H9 (cell line): ENCODE results near the gene ART4. TPM values are rescaled to one million over a fixed set of nuclear protein-coding genes. Genes with fewer than 3 reads are reported as not detected.

Source experiments
- DNase-seq: peaks from one replicate; pipeline ENCODE4 v3.0.0-alpha.2; 2017
- H2AFZ ChIP-seq: one replicate; pipeline ENCODE4 v1.6.1; 2013; ENCODE audit warnings: mild to moderate bottlenecking, low read length, control low read depth, moderate library complexity
- H2AK5ac ChIP-seq: 2 replicates; pipeline ENCODE4 v1.6.1; 2013; ENCODE audit warnings: low read length, control low read depth, mixed read lengths; ENCODE audit not compliant: insufficient read length
- H2BK120ac ChIP-seq: one replicate; pipeline ENCODE4 v1.6.1; 2013; ENCODE audit warnings: low read depth, mild to moderate bottlenecking, low read length, control low read depth, inconsistent platforms; ENCODE audit not compliant: poor library complexity, severe bottlenecking
- H2BK12ac ChIP-seq: 2 replicates; pipeline ENCODE4 v1.6.1; 2013; ENCODE audit warnings: low read length, control low read depth, mixed read lengths, low read depth; ENCODE audit not compliant: insufficient read length
- H2BK15ac ChIP-seq: 2 replicates; pipeline ENCODE4 v1.6.1; 2013; ENCODE audit warnings: low read depth, low read length, control low read depth
- H2BK20ac ChIP-seq: one replicate; pipeline ENCODE4 v1.6.1; 2013; ENCODE audit warnings: low read depth, mild to moderate bottlenecking, low read length, control low read depth, inconsistent platforms; ENCODE audit not compliant: poor library complexity, severe bottlenecking
- H2BK5ac ChIP-seq: 2 replicates; pipeline ENCODE4 v1.6.1; 2013; ENCODE audit warnings: low read length, control low read depth, mixed read lengths; ENCODE audit not compliant: insufficient read length
- H3K14ac ChIP-seq: 2 replicates; pipeline ENCODE4 v1.6.1; 2013; ENCODE audit warnings: low read length, control low read depth; ENCODE audit not compliant: insufficient read depth
- H3K18ac ChIP-seq: 2 replicates; pipeline ENCODE4 v1.6.1; 2013; ENCODE audit warnings: low read depth, mild to moderate bottlenecking, mixed read lengths, low read length, control low read depth; ENCODE audit not compliant: insufficient read length
- H3K23ac ChIP-seq: 2 replicates; pipeline ENCODE4 v1.6.1; 2013; ENCODE audit warnings: low read length, control low read depth, mixed read lengths, low read depth; ENCODE audit not compliant: insufficient read length
- H3K23me2 ChIP-seq: 2 replicates; pipeline ENCODE4 v1.6.1; 2013; ENCODE audit warnings: low read depth, mild to moderate bottlenecking, mixed read lengths, low read length, control low read depth; ENCODE audit not compliant: insufficient read length, poor library complexity, severe bottlenecking
- H3K27ac ChIP-seq: 2 replicates; pipeline ENCODE4 v1.5.1; 2013; ENCODE audit warnings: low read length, control low read depth, mixed read lengths, low read depth; ENCODE audit not compliant: insufficient read length
- H3K27me3 ChIP-seq: 2 replicates; pipeline ENCODE4 v1.6.1; 2013; ENCODE audit warnings: low read length, control low read depth, inconsistent platforms; ENCODE audit not compliant: insufficient read depth
- H3K4ac ChIP-seq: 2 replicates; pipeline ENCODE4 v1.6.1; 2013; ENCODE audit warnings: low read depth, mild to moderate bottlenecking, control low read depth, inconsistent platforms, low read length, moderate library complexity
- H3K4me1 ChIP-seq: 2 replicates; pipeline ENCODE4 v1.6.1; 2013; ENCODE audit warnings: low read length, control low read depth, inconsistent platforms; ENCODE audit not compliant: insufficient read depth
- H3K4me2 ChIP-seq: 2 replicates; pipeline ENCODE4 v1.6.1; 2013; ENCODE audit warnings: low read length, control low read depth, mixed read lengths; ENCODE audit not compliant: insufficient read length, insufficient read depth
- H3K56ac ChIP-seq: 2 replicates; pipeline ENCODE4 v1.6.1; 2013; ENCODE audit warnings: low read depth, mild to moderate bottlenecking, mixed read lengths, low read length, control low read depth; ENCODE audit not compliant: insufficient read length
- H3K79me1 ChIP-seq: 2 replicates; pipeline ENCODE4 v1.6.1; 2013; ENCODE audit warnings: low read depth, mild to moderate bottlenecking, moderate library complexity, low read length, control low read depth, inconsistent platforms; ENCODE audit not compliant: insufficient read depth, poor library complexity, severe bottlenecking
- H3K79me2 ChIP-seq: 2 replicates; pipeline ENCODE4 v1.6.1; 2013; ENCODE audit warnings: low read length, control low read depth, inconsistent platforms; ENCODE audit not compliant: insufficient read depth
- H3K9ac ChIP-seq: 2 replicates; pipeline ENCODE4 v1.6.1; 2013; ENCODE audit warnings: low read length, control low read depth, mixed read lengths; ENCODE audit not compliant: insufficient read length; ENCODE audit errors: extremely low read depth
- H3K9me3 ChIP-seq: one replicate; pipeline ENCODE4 v1.6.1; 2013; ENCODE audit warnings: low read depth, low read length, inconsistent platforms; ENCODE audit not compliant: control insufficient read depth
- H3T11ph ChIP-seq: one replicate; pipeline ENCODE4 v1.6.1; 2013; ENCODE audit warnings: mild to moderate bottlenecking, low read length, control low read depth, inconsistent platforms
- H4K20me1 ChIP-seq: one replicate; pipeline ENCODE4 v1.6.1; 2013; ENCODE audit not compliant: control insufficient read depth, insufficient read length, insufficient read depth
- H4K5ac ChIP-seq: 2 replicates; pipeline ENCODE4 v1.6.1; 2013; ENCODE audit warnings: low read depth, mild to moderate bottlenecking, mixed read lengths, low read length, control low read depth; ENCODE audit not compliant: insufficient read length
- H4K8ac ChIP-seq: replicated peaks from 2 replicates; pipeline ENCODE4 v1.6.1; 2013; ENCODE audit warnings: low read length, control low read depth, mixed read lengths, low read depth; ENCODE audit not compliant: insufficient read length
- H4K91ac ChIP-seq: 2 replicates; pipeline ENCODE4 v1.6.1; 2013; ENCODE audit warnings: low read depth, mild to moderate bottlenecking, moderate library complexity, mixed read lengths, low read length, control low read depth; ENCODE audit not compliant: insufficient read length
- H3K27ac Mint-ChIP-seq, 3 experiments: 2 replicates in 2 of 3; 3 replicates in 1 of 3; pipeline ENCODE4 v1.8.0; 2020 to 2021; ENCODE audit warnings: mixed read lengths in 3 of 3, mild to moderate bottlenecking in 1 of 3, moderate library complexity in 1 of 3
- H3K27me3 Mint-ChIP-seq: 2 replicates; pipeline ENCODE4 v1.8.0; 2021; ENCODE audit warnings: low read depth, mild to moderate bottlenecking, moderate library complexity, mixed read lengths
- H3K36me3 Mint-ChIP-seq, 3 experiments: 2 replicates in 2 of 3; 3 replicates in 1 of 3; pipeline ENCODE4 v1.8.0; 2020 to 2021; ENCODE audit warnings: low read depth in 3 of 3, mixed read lengths in 3 of 3; ENCODE audit not compliant: insufficient read depth in 1 of 3
- H3K4me1 Mint-ChIP-seq, 2 experiments: 2 replicates each; pipeline ENCODE4 v1.8.0; 2020; ENCODE audit warnings: mixed read lengths in 2 of 2
- H3K4me3 Mint-ChIP-seq, 2 experiments: 2 replicates in 1 of 2; 3 replicates in 1 of 2; pipeline ENCODE4 v1.8.0; 2020 to 2021; ENCODE audit warnings: mild to moderate bottlenecking in 2 of 2, mixed read lengths in 2 of 2, moderate library complexity in 1 of 2
- H3K9me3 Mint-ChIP-seq, 2 experiments: 2 replicates in 1 of 2; 3 replicates in 1 of 2; pipeline ENCODE4 v1.8.0; 2020; ENCODE audit warnings: mild to moderate bottlenecking in 2 of 2, mixed read lengths in 2 of 2, moderate library complexity in 1 of 2
- CTCF ChIP-seq: fragments of 200-600 bp; sonication (generic); conservative IDR thresholded peaks from 3 replicates; pipeline ENCODE4 v1.8.0; 2021; ENCODE audit warnings: antibody characterized with exemption, mild to moderate bottlenecking
- WGBS: extraction: QIAGEN DNeasy Blood & Tissue Kit; methylation state at CpG from one replicate; pipeline ENCODE4 v1.1.7; 2013; ENCODE audit warnings: missing lambda C conversion rate, low lambda C conversion rate, mixed read lengths; ENCODE audit not compliant: insufficient read length; ENCODE audit errors: extremely low coverage; 5-methylcytosine and 5-hydroxymethylcytosine counted together
- total RNA-seq: library from RNA; stranded (reverse); gene quantifications from 2 replicates; pipeline ENCODE4 v1.2.1, GENCODE V29; 2021

Gene ART4
- total RNA-seq, 1 experiment from 2014 or later, result not detected

- Mint-ChIP-seq H3K36me3 (peaks cover 5 to 25% (median 17%) of the 10 kb centered on the region in 3 experiments; a peak in 5 of 7 replicates), H3K27ac (no peak within 1 kb of the TSS), H3K4me3 (no peak within 1 kb of the TSS), H3K27me3 (no peaks in the 10 kb centered on the region), H3K9me3 (no peaks in the 10 kb centered on the region), H3K4me1 (peaks cover 7 to 18% of the 10 kb centered on the region in 2 experiments; a peak in 3 of 4 replicates)
- peaks cover 18% of the 10 kb centered on the region for H3K79me2 ChIP-seq
- peak within 1 kb of the TSS; percentile 51 for H2AFZ ChIP-seq
- WGBS, result no CpG with 5 or more reads among the region's 50 CpGs
- H4K91ac ChIP-seq, result no peak within 1 kb of the TSS
- H2BK12ac ChIP-seq, result no peak within 1 kb of the TSS
- no peaks in the 10 kb centered on the region for H3K4me1 ChIP-seq
- no peak within 1 kb of the TSS for H2AK5ac ChIP-seq
- peak within 1 kb of the TSS; percentile 89 for H3K9ac ChIP-seq
- no peak within 1 kb of the TSS for H3K23ac ChIP-seq
- H2BK15ac ChIP-seq, result no peak within 1 kb of the TSS
- H4K5ac ChIP-seq, result peak within 1 kb of the TSS; percentile 28
- DNase-seq, result peak; percentile 98
- peaks cover 1% of the 10 kb centered on the region for H3K79me1 ChIP-seq
- no peak within 1 kb of the TSS for H3K56ac ChIP-seq
- H2BK120ac ChIP-seq, result no peak within 1 kb of the TSS
- H4K8ac ChIP-seq, result no peak within 1 kb of the TSS
- TF ChIP-seq CTCF, result no peak
- H3K14ac ChIP-seq, result peak within 1 kb of the TSS; percentile 87
- no peak within 1 kb of the TSS for H3T11ph ChIP-seq
- H3K9me3 ChIP-seq, result no peaks in the 10 kb centered on the region
- no peaks in the 10 kb centered on the region for H4K20me1 ChIP-seq
- H3K18ac ChIP-seq, result peak within 1 kb of the TSS; percentile 85
- H3K27ac ChIP-seq, result no peak within 1 kb of the TSS
- no peaks in the 10 kb centered on the region for H3K23me2 ChIP-seq
- H2BK5ac ChIP-seq, result peak within 1 kb of the TSS; percentile 7
- no peak within 1 kb of the TSS for H2BK20ac ChIP-seq
- peak within 1 kb of the TSS; percentile 85 for H3K4me2 ChIP-seq
- no peaks in the 10 kb centered on the region for H3K27me3 ChIP-seq
- no peak within 1 kb of the TSS for H3K4ac ChIP-seq
Observed at GRCh38 chr12:14803011-14803829, 40.1 kb downstream of the ART4 start, which contains the start of the genes C12orf60 and WBP11. Gene C12orf60, plus strand, starts transcription at chr12:14803670. Its CDS starts 19,266 bp downstream, at chr12:14822936. Gene WBP11, minus strand, starts transcription at chr12:14803478. Its CDS starts 2,095 bp downstream, at chr12:14801383.
